SK-N-MC (cell line): ENCODE data around the gene NDUFA12.

Source experiments
- EZH2 ChIP-seq: fragments of 200-600 bp; sonication (generic); IDR thresholded peaks from one replicate; pipeline ENCODE4 v1.6.1; 2017; ENCODE audit warnings: antibody characterized with exemption
- FOXP2 ChIP-seq: optimal IDR thresholded peaks from 2 replicates; pipeline ENCODE3; 2011; ENCODE audit warnings: mild to moderate bottlenecking, moderate library complexity; ENCODE audit not compliant: insufficient read depth; ENCODE audit errors: extremely low read length, control extremely low read depth
- POLR2AphosphoS5 ChIP-seq: IDR thresholded peaks from 2 replicates; pipeline ENCODE4 v1.6.1; 2012; ENCODE audit warnings: mild to moderate bottlenecking, low read depth, low read length, borderline replicate concordance

GRCh38 chr12:94965982-94966630 is 37.4 kb downstream of the NDUFA12 start:
- TF ChIP-seq POLR2AphosphoS5, result no peak
- TF ChIP-seq EZH2, result no peak
- no peak for TF ChIP-seq FOXP2
